Lower leg skin (tissue), 3 donors: ENCODE data around the gene ANO2.

Experiments used
- POLR2A ChIP-seq, 2 donors: fragments of 450-650 bp; IDR thresholded peaks; one replicate each; pipeline ENCODE4 v1.6.1; 2016 to 2017; ENCODE audit warnings: antibody characterized with exemption in 2 of 2, mild to moderate bottlenecking in 1 of 2, moderate library complexity in 1 of 2
- TF ChIP-seq, protein P1 (sequence below), 3 donors: fragments of 450-650 bp; IDR thresholded peaks; one replicate each; pipeline ENCODE4 v1.5.1; 2016; ENCODE audit warnings: antibody characterized with exemption in 3 of 3, mild to moderate bottlenecking in 3 of 3, moderate library complexity in 2 of 3

DNA sequence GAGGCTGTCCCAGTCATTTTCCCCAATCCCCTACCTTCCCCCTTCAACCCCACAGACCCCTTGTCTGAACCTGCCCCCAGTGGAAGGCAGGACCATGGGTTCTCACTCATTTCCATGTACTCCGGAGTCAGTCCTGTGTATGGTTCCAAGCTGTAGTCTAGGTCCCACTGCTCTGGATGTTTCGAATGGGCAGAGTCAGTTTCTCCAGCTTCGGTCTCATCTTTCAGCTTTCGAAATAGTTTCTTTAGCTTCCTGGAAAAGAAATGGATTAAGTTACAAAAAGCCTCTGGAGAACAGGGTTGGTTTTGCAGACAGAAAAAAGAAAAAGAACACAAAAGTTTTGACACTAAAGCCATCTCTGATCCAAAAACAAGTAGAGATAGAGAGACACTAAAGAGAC is 345.7 kb downstream of the ANO2 start:
- TF ChIP-seq, protein P1, sequence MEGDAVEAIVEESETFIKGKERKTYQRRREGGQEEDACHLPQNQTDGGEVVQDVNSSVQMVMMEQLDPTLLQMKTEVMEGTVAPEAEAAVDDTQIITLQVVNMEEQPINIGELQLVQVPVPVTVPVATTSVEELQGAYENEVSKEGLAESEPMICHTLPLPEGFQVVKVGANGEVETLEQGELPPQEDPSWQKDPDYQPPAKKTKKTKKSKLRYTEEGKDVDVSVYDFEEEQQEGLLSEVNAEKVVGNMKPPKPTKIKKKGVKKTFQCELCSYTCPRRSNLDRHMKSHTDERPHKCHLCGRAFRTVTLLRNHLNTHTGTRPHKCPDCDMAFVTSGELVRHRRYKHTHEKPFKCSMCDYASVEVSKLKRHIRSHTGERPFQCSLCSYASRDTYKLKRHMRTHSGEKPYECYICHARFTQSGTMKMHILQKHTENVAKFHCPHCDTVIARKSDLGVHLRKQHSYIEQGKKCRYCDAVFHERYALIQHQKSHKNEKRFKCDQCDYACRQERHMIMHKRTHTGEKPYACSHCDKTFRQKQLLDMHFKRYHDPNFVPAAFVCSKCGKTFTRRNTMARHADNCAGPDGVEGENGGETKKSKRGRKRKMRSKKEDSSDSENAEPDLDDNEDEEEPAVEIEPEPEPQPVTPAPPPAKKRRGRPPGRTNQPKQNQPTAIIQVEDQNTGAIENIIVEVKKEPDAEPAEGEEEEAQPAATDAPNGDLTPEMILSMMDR (IDR thresholded peaks at IDR 0.05), result no peak
- no peak for TF ChIP-seq POLR2A (IDR thresholded peaks at IDR 0.05)
